NT2/D1 (cell line): ENCODE measurements around the gene RNASEH1.
"Not testable (repeated sequence)": the region's sequence is repeated elsewhere in the genome, so short reads cannot be mapped to it uniquely, and the experiment has no call there.

Experiments used
- YY1 ChIP-seq: IDR thresholded peaks from 2 replicates; pipeline ENCODE4 v1.6.1; 2011; ENCODE audit not compliant: insufficient read length, insufficient read depth
- ZNF274 ChIP-seq: IDR thresholded peaks from 2 replicates; pipeline ENCODE4 v1.6.1; 2011; ENCODE audit warnings: mild to moderate bottlenecking, low read depth, low read length

DNA sequence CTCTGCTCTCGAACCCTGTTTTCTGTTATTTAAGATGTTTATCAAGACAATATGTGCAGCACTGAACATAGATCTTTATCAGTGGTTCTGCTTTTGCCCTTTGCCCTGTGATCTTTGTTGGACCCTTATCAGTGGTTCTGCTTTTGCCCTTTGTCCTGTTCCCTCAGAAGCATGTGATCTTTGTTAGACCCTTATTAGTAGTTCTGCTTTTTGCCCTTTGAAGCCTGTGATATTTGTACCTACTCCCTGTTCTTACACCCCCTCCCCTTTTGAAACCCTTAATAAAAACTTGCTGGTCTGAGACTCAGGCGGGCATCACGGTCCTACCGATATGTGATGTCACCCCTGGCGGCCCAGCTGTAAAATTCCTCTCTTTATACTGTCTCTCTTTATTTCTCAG is 42.7 kb downstream of the RNASEH1 start:
- TF ChIP-seq YY1, ZNF274: not testable (repeated sequence)
